ENCODE measurements around the gene ARHGEF39.
"Not testable (repeated sequence)": the region's sequence is repeated elsewhere in the genome, so short reads cannot be mapped to it uniquely, and the experiment has no call there.

The ARHGEF39 gene

GRCh38 chr9:35649431-35650340 lies 15.3 kb downstream of the ARHGEF39 start:
- TF ChIP-seq CTCF (IDR thresholded peaks at IDR 0.05; ENCODE audit: low read depth, low read length): no peak
- DNase-seq (ENCODE audit: extremely low read depth, low read depth): no peak

- peak; percentile 89 for TF ChIP-seq CTCF (IDR thresholded peaks at IDR 0.05; ENCODE audit: low read depth, low read length)
- DNase-seq (ENCODE audit: extremely low read depth, low read depth): no peak
Observed at GRCh38 chr9:35646533-35647265, 18.3 kb downstream of the ARHGEF39 start.

- peak; percentile 25 for TF ChIP-seq CTCF (IDR thresholded peaks at IDR 0.05; ENCODE audit: low read depth, low read length)
- no peak for DNase-seq (ENCODE audit: extremely low read depth, low read depth)
Observed at GRCh38 chr9:35646153-35646532, 18.9 kb downstream of the ARHGEF39 start.

- not testable (repeated sequence) for DNase-seq (ENCODE audit: extremely low read depth, low read depth)
Observed at GRCh38 chr9:35645736-35646135, 19.3 kb downstream of the ARHGEF39 start.

GRCh38 chr9:35643046-35643445 lies 21.9 kb downstream of the ARHGEF39 start:
- TF ChIP-seq CTCF (IDR thresholded peaks at IDR 0.05; ENCODE audit: low read depth, low read length): no peak
- DNase-seq (ENCODE audit: extremely low read depth, low read depth): no peak

GRCh38 chr9:35641478-35641877 lies 23.5 kb downstream of the ARHGEF39 start:
- not testable (repeated sequence) for DNase-seq (ENCODE audit: extremely low read depth, low read depth)

GRCh38 chr9:35640431-35640830 lies 24.6 kb downstream of the ARHGEF39 start:
- not testable (repeated sequence) for DNase-seq (ENCODE audit: extremely low read depth, low read depth)

GRCh38 chr9:35639631-35640030 lies 25.4 kb downstream of the ARHGEF39 start:
- no peak for DNase-seq (ENCODE audit: extremely low read depth, low read depth)
- no peak for TF ChIP-seq CTCF (IDR thresholded peaks at IDR 0.05; ENCODE audit: low read depth, low read length)

- DNase-seq (ENCODE audit: extremely low read depth, low read depth): not testable (repeated sequence)
Observed at GRCh38 chr9:35639225-35639624, 25.8 kb downstream of the ARHGEF39 start.

GRCh38 chr9:35638751-35639150 lies 26.2 kb downstream of the ARHGEF39 start:
- DNase-seq (ENCODE audit: extremely low read depth, low read depth): not testable (repeated sequence)

GRCh38 chr9:35637427-35637955 lies 27.5 kb downstream of the ARHGEF39 start:
- DNase-seq (ENCODE audit: extremely low read depth, low read depth): not testable (repeated sequence)

- not testable (repeated sequence) for DNase-seq (ENCODE audit: extremely low read depth, low read depth)
Observed at GRCh38 chr9:35636877-35637246, 28.1 kb downstream of the ARHGEF39 start.
